Skeletal muscle cell (primary cell): Measurements from ENCODE around the gene ATRN.
"Not testable (repeated sequence)": the region's sequence is repeated elsewhere in the genome, so short reads cannot be mapped to it uniquely, and the experiment has no call there.

ENCODE experiments used
- DNase-seq: peaks from one replicate; pipeline ENCODE4 v3.0.0-alpha.2; 2010; ENCODE audit warnings: low read depth
- H3K4me3 ChIP-seq: 2 replicates; pipeline ENCODE4 v1.5.1; 2011; ENCODE audit warnings: low read depth, mild to moderate bottlenecking, control low read depth, low read length, moderate library complexity

The ATRN gene

GRCh38 chr20:3505148-3505547 is 34.3 kb downstream of the ATRN start:
- DNase-seq, result no peak
- no peak overlapping the region for H3K4me3 ChIP-seq

GRCh38 chr20:3509064-3509463 is 38.2 kb downstream of the ATRN start:
- H3K4me3 ChIP-seq, result no peak overlapping the region
- no peak for DNase-seq

GRCh38 chr20:3510110-3510509 is 39.3 kb downstream of the ATRN start:
- DNase-seq, result no peak
- H3K4me3 ChIP-seq, result no peak overlapping the region

GRCh38 chr20:3512239-3512638 is 41.4 kb downstream of the ATRN start:
- DNase-seq, H3K4me3 ChIP-seq: not testable (repeated sequence)

GRCh38 chr20:3514012-3514642 is 43.3 kb downstream of the ATRN start:
- no peak for DNase-seq
- H3K4me3 ChIP-seq, result no peak overlapping the region

GRCh38 chr20:3515379-3516170 is 44.8 kb downstream of the ATRN start:
- DNase-seq, result no peak
- H3K4me3 ChIP-seq, result no peak overlapping the region

- no peak for DNase-seq
- no peak overlapping the region for H3K4me3 ChIP-seq
Measured at GRCh38 chr20:3521852-3522740, 51.3 kb downstream of the ATRN start.

- not testable (repeated sequence) for DNase-seq, H3K4me3 ChIP-seq
Measured at GRCh38 chr20:3524696-3525095, 53.9 kb downstream of the ATRN start.

- no peak overlapping the region for H3K4me3 ChIP-seq
- DNase-seq, result no peak
Measured at GRCh38 chr20:3532089-3532615, 61.3 kb downstream of the ATRN start.

- not testable (repeated sequence) for DNase-seq, H3K4me3 ChIP-seq
Measured at GRCh38 chr20:3537733-3538132, 66.9 kb downstream of the ATRN start.

GRCh38 chr20:3539311-3540107 is 68.7 kb downstream of the ATRN start:
- DNase-seq, result no peak
- H3K4me3 ChIP-seq, result no peak overlapping the region

- DNase-seq, result no peak
- no peak overlapping the region for H3K4me3 ChIP-seq
Measured at GRCh38 chr20:3541887-3542721, 71.3 kb downstream of the ATRN start.

- H3K4me3 ChIP-seq, result no peak overlapping the region
- DNase-seq, result no peak
Measured at GRCh38 chr20:3543901-3544507, 73.2 kb downstream of the ATRN start.

- no peak for DNase-seq
- no peak overlapping the region for H3K4me3 ChIP-seq
Measured at GRCh38 chr20:3545401-3545925, 74.6 kb downstream of the ATRN start.

- DNase-seq, result no peak
- H3K4me3 ChIP-seq, result no peak overlapping the region
Measured at GRCh38 chr20:3547906-3548305, 77.1 kb downstream of the ATRN start.

- H3K4me3 ChIP-seq, result no peak overlapping the region
- DNase-seq, result no peak
Measured at GRCh38 chr20:3550837-3551236, 80.0 kb downstream of the ATRN start.

GRCh38 chr20:3551681-3552434 is 81.0 kb downstream of the ATRN start:
- no peak for DNase-seq
- no peak overlapping the region for H3K4me3 ChIP-seq
